Brain microvascular endothelial cell (primary cell): ENCODE results near the gene TPRX1.
"Not testable (repeated sequence)": the region's sequence is repeated elsewhere in the genome, so short reads cannot be mapped to it uniquely, and the experiment has no call there.

Experiments
- DNase-seq: peaks from one replicate; pipeline ENCODE4 v3.0.0-alpha.2; 2020
- H3K27ac ChIP-seq: fragments of 250-450 bp; sonication (Bioruptor Pico); 2 replicates; pipeline ENCODE4 v1.5.1; 2020; ENCODE audit warnings: mild to moderate bottlenecking, moderate library complexity
- H3K27me3 ChIP-seq: fragments of 250-450 bp; sonication (Bioruptor Pico); replicated peaks from 2 replicates; pipeline ENCODE4 v1.5.1; 2020; ENCODE audit warnings: mild to moderate bottlenecking
- H3K36me3 ChIP-seq: fragments of 250-450 bp; sonication (Bioruptor Pico); replicated peaks from 2 replicates; pipeline ENCODE4 v1.5.1; 2020; ENCODE audit warnings: mild to moderate bottlenecking
- H3K4me3 ChIP-seq: 2 replicates; pipeline ENCODE4 v1.5.1; 2011; ENCODE audit warnings: low read depth, mild to moderate bottlenecking, control low read depth, low read length, moderate library complexity
- in situ Hi-C: cut with HindIII; loops from 2 replicates; pipeline ENCODE4 v1.10.0; 2017; ENCODE audit warnings: low sequenced_read_pairs, low pct_ligation_motif_present
- TF ChIP-seq, protein P1 (sequence below): IDR thresholded peaks from 2 replicates; pipeline ENCODE4 v1.5.1; 2011; ENCODE audit warnings: low read depth, mild to moderate bottlenecking, moderate library complexity, low read length, control low read depth, inconsistent platforms; ENCODE audit errors: missing control alignments

TPRX1 gene

DNA sequence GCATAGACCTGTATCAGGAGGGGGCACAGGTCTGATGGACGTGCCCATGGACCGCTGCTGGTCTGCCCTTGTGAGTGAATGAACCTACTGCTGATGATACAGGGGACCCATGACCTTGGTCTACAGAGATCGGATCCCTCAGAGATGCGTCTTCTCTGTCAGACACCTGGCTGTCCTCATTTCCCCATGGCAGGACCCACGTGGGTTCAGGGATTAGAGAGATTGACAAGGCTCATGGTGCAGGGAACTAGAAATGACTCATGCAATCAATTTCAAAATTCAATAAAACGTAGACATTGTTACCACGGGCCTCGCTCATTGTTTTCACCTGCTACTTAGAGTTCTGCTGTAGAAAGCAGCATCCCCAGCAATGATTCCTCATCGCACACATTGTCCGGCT is 962 bp upstream of the TPRX1 start:
- in situ Hi-C loops = no loop called here

DNA sequence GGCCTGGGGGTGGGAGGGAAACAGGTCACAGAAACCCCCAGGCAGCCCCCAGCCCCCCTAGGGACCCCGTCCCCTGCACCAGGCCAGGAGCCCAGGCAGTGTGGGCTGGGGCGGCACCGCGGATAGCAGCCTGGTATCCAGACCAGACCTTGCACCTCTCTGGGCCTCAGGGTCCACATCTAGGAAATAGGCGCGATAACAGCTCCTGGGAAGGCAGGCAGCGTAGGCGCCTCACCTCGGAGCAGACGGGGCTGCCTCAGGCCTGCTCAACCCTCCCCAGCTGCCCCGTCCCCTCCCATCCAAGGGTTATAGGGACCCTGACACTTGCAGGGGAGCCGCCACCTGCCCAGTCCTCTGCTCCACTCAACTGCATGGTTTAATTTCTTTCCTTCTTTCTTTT is 680 bp downstream of the TPRX1 start:
- H3K27ac ChIP-seq, H3K4me3 ChIP-seq, DNase-seq, H3K27me3 ChIP-seq, in situ Hi-C loops, H3K36me3 ChIP-seq: not testable (repeated sequence)

More for the DNA sequence above, 962 bp upstream of the TPRX1 start:
- TF ChIP-seq, protein P1, sequence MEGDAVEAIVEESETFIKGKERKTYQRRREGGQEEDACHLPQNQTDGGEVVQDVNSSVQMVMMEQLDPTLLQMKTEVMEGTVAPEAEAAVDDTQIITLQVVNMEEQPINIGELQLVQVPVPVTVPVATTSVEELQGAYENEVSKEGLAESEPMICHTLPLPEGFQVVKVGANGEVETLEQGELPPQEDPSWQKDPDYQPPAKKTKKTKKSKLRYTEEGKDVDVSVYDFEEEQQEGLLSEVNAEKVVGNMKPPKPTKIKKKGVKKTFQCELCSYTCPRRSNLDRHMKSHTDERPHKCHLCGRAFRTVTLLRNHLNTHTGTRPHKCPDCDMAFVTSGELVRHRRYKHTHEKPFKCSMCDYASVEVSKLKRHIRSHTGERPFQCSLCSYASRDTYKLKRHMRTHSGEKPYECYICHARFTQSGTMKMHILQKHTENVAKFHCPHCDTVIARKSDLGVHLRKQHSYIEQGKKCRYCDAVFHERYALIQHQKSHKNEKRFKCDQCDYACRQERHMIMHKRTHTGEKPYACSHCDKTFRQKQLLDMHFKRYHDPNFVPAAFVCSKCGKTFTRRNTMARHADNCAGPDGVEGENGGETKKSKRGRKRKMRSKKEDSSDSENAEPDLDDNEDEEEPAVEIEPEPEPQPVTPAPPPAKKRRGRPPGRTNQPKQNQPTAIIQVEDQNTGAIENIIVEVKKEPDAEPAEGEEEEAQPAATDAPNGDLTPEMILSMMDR = no peak
- no peaks in the 10 kb centered on the region for H3K27me3 ChIP-seq
- no peak overlapping the region for H3K27ac ChIP-seq
- no peak overlapping the region for H3K4me3 ChIP-seq
- H3K36me3 ChIP-seq = no peaks in the 10 kb centered on the region
- DNase-seq = no peak

DNA sequence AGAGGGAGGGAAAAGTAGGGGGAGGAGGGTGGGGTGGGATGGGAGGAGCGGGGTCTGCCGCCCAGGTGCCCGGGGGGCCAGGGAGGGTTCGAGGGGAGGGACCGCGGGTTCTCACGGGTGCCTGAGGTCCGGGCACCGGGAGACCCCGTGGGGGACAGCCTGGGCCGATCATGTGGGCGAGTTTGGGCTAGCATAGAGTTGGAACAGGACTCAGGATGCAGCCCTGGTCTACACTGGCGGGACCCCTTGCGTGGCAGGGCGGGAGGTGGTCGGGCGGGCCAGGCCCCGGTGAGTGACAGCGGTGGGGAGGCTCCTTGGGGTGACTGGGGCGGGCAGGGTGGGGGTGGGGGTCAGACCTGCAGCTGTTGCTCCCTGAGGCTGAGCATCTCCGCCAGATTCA is 1.2 kb downstream of the TPRX1 start:
- H3K36me3 ChIP-seq, H3K27me3 ChIP-seq, H3K27ac ChIP-seq, in situ Hi-C loops, H3K4me3 ChIP-seq, DNase-seq: not testable (repeated sequence)

DNA sequence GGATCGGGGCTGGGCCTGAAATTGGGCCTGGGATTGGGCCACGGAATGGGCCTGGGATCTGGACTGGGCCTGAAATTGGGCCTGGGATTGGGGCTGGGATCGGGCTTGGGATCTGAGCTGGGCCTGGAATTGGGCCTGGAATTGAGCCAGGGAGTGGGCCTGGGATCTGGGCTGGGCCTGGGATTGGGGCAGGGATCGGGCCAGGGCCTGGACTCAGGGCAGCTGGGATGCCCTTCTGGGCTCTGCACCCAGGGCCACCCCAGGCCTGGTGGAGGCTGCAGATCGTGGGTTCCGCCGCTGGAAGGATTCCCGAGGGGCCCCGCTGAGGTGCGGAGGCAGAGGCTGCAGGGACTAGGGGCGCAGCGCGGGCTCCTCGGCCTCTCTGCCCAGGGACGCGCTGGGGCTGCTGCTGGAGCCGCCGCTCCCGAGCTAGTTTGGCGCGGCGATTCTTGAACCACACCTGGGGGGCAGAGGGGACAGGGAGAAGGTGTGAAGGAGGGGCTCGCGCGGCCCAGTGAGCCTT is 1.8 kb downstream of the TPRX1 start:
- Histone ChIP-seq H3K36me3 (no peaks in the 10 kb centered on the region), H3K27me3 (no peaks in the 10 kb centered on the region)

DNA sequence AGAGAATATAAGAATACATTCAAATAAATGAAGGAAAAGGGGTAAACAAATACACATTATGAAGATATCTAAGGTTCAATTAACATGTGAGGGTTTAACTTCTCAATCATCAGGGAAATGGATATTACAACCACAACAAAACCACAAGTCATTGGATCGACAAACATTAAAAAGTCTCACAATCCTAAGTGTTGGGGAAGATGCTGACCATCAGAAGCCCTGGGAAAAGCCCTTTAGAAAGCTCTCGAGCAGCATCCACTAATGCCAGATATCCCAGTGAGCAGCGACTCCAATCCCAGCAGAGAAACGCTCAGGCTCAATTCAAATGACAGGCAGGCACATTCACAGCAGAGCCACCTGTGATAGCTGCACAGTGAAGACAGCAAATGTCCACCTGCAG is 3.1 kb downstream of the TPRX1 start:
- TF ChIP-seq, protein P1 = no peak
- no peak overlapping the region for H3K27ac ChIP-seq
- in situ Hi-C loops = no loop called here
- H3K27me3 ChIP-seq = no peaks in the 10 kb centered on the region
- no peak overlapping the region for H3K4me3 ChIP-seq
- no peaks in the 10 kb centered on the region for H3K36me3 ChIP-seq
- no peak for DNase-seq

More for the DNA sequence above, 1.8 kb downstream of the TPRX1 start:
- no peak for DNase-seq
- TF ChIP-seq, protein P1 = no peak
- no peak overlapping the region for H3K4me3 ChIP-seq
- no peak overlapping the region for H3K27ac ChIP-seq
- in situ Hi-C loops = no loop called here

DNA sequence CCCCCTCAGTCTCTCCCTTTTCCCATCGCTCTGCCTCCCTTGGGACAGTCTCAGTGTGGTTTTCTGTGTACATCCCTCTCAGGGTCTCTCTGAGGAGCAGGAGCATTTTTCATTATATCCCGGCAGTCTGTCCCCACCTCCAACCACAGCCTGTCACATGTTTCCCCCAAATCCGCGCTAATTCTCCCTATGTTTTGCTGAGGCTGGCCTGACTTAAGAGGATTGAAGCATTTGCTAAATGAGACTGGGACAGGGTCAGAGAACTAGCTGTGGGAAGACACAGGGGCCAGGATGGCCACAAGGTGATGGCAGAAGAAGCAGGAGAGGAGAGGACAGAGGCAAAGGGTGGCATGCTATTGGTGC is 5.5 kb downstream of the TPRX1 start:
- Histone ChIP-seq H3K27ac (no peak overlapping the region), H3K4me3 (no peak overlapping the region), H3K27me3 (no peaks in the 10 kb centered on the region), H3K36me3 (no peaks in the 10 kb centered on the region)
- TF ChIP-seq, protein P1 = no peak
- in situ Hi-C loops = no loop called here
- DNase-seq = no peak
